Cardiac muscle cell (in vitro differentiated cells and primary cell): ENCODE measurements around the gene KCNJ12. TPM values are rescaled to one million over a fixed set of nuclear protein-coding genes. Genes with fewer than 3 reads are reported as not detected.

ENCODE experiments used
- DNase-seq, 2 donors: peaks; one replicate each; pipeline versions ENCODE4 v3.0.0 to v3.0.0-alpha.2; 2010 to 2017; ENCODE audit warnings: low read depth in 1 of 2, low spot score in 1 of 2
- H3K27ac ChIP-seq: fragments of 200-600 bp; sonication (generic); 2 replicates; pipeline ENCODE4 v1.5.1; 2016
- H3K27me3 ChIP-seq: fragments of 200-600 bp; sonication (generic); 2 replicates; pipeline ENCODE4 v1.6.0; 2016; ENCODE audit warnings: control low read depth
- H3K36me3 ChIP-seq: fragments of 200-600 bp; sonication (generic); 2 replicates; pipeline ENCODE4 v1.5.1; 2016; ENCODE audit warnings: control low read depth
- H3K4me1 ChIP-seq: fragments of 200-600 bp; sonication (generic); 2 replicates; pipeline ENCODE4 v1.8.1; 2017; ENCODE audit warnings: low read depth, mild to moderate bottlenecking, mixed run types
- H3K4me3 ChIP-seq: fragments of 200-600 bp; sonication (generic); 2 replicates; pipeline ENCODE4 v1.5.1; 2016; ENCODE audit warnings: mild to moderate bottlenecking
- H3K9me3 ChIP-seq: fragments of 200-600 bp; sonication (generic); 2 replicates; pipeline ENCODE4 v1.5.1; 2017; ENCODE audit warnings: low read depth, mild to moderate bottlenecking, control low read depth
- CTCF ChIP-seq: IDR thresholded peaks from 2 replicates; pipeline ENCODE4 v1.5.1; 2012; ENCODE audit warnings: low read depth, mild to moderate bottlenecking, low read length
- polyA plus RNA-seq: library from polyadenylated mRNA; unstranded; fragments of >200 nt; fragmentation: Nextera tagmentation; extraction: Ambion mirVana; gene quantifications from 2 replicates; pipeline ENCODE4 v1.2.1, GENCODE V29; 2016
- total RNA-seq: library from RNA; depleted of rRNA; stranded (reverse); fragments of >200 nt; gene quantifications from 2 replicates; pipeline ENCODE4 v1.2.3, GENCODE V29; 2016

KCNJ12 gene
- total and polyA plus RNA-seq, 2 experiments from 2014 or later, result 5.9 to 13.4 TPM

- TF ChIP-seq CTCF, result no peak
- H3K4me1 ChIP-seq, result peaks cover 8% of the 10 kb centered on the region
- no peak for DNase-seq
- H3K4me3 ChIP-seq, result no peak overlapping the region
- peaks cover 1% of the 10 kb centered on the region for H3K27me3 ChIP-seq
- no peak overlapping the region for H3K27ac ChIP-seq
- H3K9me3 ChIP-seq, result no peaks in the 10 kb centered on the region
- no peaks in the 10 kb centered on the region for H3K36me3 ChIP-seq
Observed at GRCh38 chr17:21458054-21458453, 81.9 kb downstream of the KCNJ12 start.

GRCh38 chr17:21459536-21459935, 83.4 kb downstream of the KCNJ12 start:
- no peak for TF ChIP-seq CTCF
- Histone ChIP-seq H3K4me1 (peaks cover 20% of the 10 kb centered on the region), H3K4me3 (no peak overlapping the region), H3K9me3 (no peaks in the 10 kb centered on the region), H3K27ac (no peak overlapping the region), H3K27me3 (no peaks in the 10 kb centered on the region), H3K36me3 (no peaks in the 10 kb centered on the region)
- DNase-seq, result no peak

- Histone ChIP-seq H3K9me3 (no peaks in the 10 kb centered on the region), H3K27me3 (no peaks in the 10 kb centered on the region), H3K4me1 (peaks cover 20% of the 10 kb centered on the region), H3K27ac (no peak overlapping the region), H3K36me3 (no peaks in the 10 kb centered on the region), H3K4me3 (no peak overlapping the region)
- DNase-seq, result peak in 1 of 2 donors; percentile 59
- TF ChIP-seq CTCF, result no peak
Observed at GRCh38 chr17:21460358-21460757, 84.2 kb downstream of the KCNJ12 start.

GRCh38 chr17:21462237-21462636, 86.1 kb downstream of the KCNJ12 start:
- H3K4me1 ChIP-seq, result peaks cover 20% of the 10 kb centered on the region
- DNase-seq, result no peak
- H3K27me3 ChIP-seq, result no peaks in the 10 kb centered on the region

GRCh38 chr17:21463204-21463661, 87.1 kb downstream of the KCNJ12 start:
- no peak for TF ChIP-seq CTCF
- H3K4me3 ChIP-seq, result no peak overlapping the region
- H3K36me3 ChIP-seq, result no peaks in the 10 kb centered on the region
- H3K27ac ChIP-seq, result no peak overlapping the region
- no peaks in the 10 kb centered on the region for H3K27me3 ChIP-seq
- H3K9me3 ChIP-seq, result no peaks in the 10 kb centered on the region
- DNase-seq, result no peak
- peaks cover 15% of the 10 kb centered on the region for H3K4me1 ChIP-seq

More at GRCh38 chr17:21462237-21462636, 86.1 kb downstream of the KCNJ12 start:
- Histone ChIP-seq H3K36me3 (no peaks in the 10 kb centered on the region), H3K27ac (no peak overlapping the region), H3K4me3 (no peak overlapping the region), H3K9me3 (no peaks in the 10 kb centered on the region)
- no peak for TF ChIP-seq CTCF
